Measurements from ENCODE around the gene LRRC51.
"Not testable (repeated sequence)": the region's sequence is repeated elsewhere in the genome, so short reads cannot be mapped to it uniquely, and the experiment has no call there.

The LRRC51 gene

GRCh38 chr11:72142543-72142942 lies 61.9 kb downstream of the LRRC51 start:
- DNase-seq = not testable (repeated sequence)

- DNase-seq = no peak
Observed at GRCh38 chr11:72144807-72145565, 64.3 kb downstream of the LRRC51 start.
